OCI-LY3 (cell line): Measurements from ENCODE around the gene TRERF1.

ENCODE experiments used
- H2AFZ ChIP-seq: fragments of 200-600, 300-600 bp; shearing (Covaris generic); 2 replicates; pipeline ENCODE4 v1.6.0; 2014; ENCODE audit warnings: antibody characterized with exemption, low read depth, low read length
- H3K27ac ChIP-seq: fragments of 200-600, 300-600 bp; sonication (generic); 2 replicates; pipeline ENCODE4 v1.5.1; 2014; ENCODE audit warnings: mild to moderate bottlenecking, low read length, moderate library complexity, mixed read lengths
- H3K27me3 ChIP-seq: fragments of 200-600, 300-600 bp; sonication (generic); 2 replicates; pipeline ENCODE4 v1.6.1; 2014; ENCODE audit warnings: low read depth, low read length, mixed read lengths
- H3K36me3 ChIP-seq: fragments of 200-600, 300-600 bp; sonication (generic); replicated peaks from 2 replicates; pipeline ENCODE3; 2014; ENCODE audit warnings: low read depth, low read length, mixed read lengths
- H3K4me1 ChIP-seq: fragments of 300-600, 200-600 bp; sonication (generic); 2 replicates; pipeline ENCODE4 v1.6.1; 2014; ENCODE audit warnings: low read length, mixed read lengths
- H3K4me2 ChIP-seq: fragments of 200-600, 300-600 bp; sonication (generic); 2 replicates; pipeline ENCODE4 v1.6.1; 2014; ENCODE audit warnings: low read length, mixed read lengths
- H3K4me3 ChIP-seq: fragments of 300-600, 200-600 bp; sonication (generic); 2 replicates; pipeline ENCODE4 v1.5.1; 2014; ENCODE audit warnings: antibody characterized with exemption, mild to moderate bottlenecking, low read length, moderate library complexity
- H3K79me2 ChIP-seq: fragments of 300-600, 200-600 bp; shearing (Covaris generic); 2 replicates; pipeline ENCODE4 v1.6.1; 2014; ENCODE audit warnings: mild to moderate bottlenecking, low read length, mixed read lengths
- H3K9ac ChIP-seq: fragments of 300-600, 200-600 bp; shearing (Covaris generic); 2 replicates; pipeline ENCODE4 v1.6.0; 2014; ENCODE audit warnings: mild to moderate bottlenecking, low read length, moderate library complexity
- H3K9me3 ChIP-seq: fragments of 200-600, 300-600 bp; shearing (Covaris generic); 2 replicates; pipeline ENCODE4 v1.6.1; 2014; ENCODE audit warnings: low read length, mixed read lengths; ENCODE audit not compliant: insufficient read depth
- H4K20me1 ChIP-seq: fragments of 200-600, 300-600 bp; sonication (generic); 2 replicates; pipeline ENCODE4 v1.6.1; 2016; ENCODE audit warnings: low read length, mixed read lengths; ENCODE audit not compliant: insufficient read depth
- CTCF ChIP-seq: fragments of 200-600, 300-600 bp; sonication (generic); IDR thresholded peaks from 2 replicates; pipeline ENCODE4 v1.5.1; 2014; ENCODE audit warnings: antibody characterized with exemption, low read length, low read depth
- EZH2phosphoT487 ChIP-seq: fragments of 200-600 bp; shearing (Covaris generic); IDR thresholded peaks from 2 replicates; pipeline ENCODE4 v1.6.1; 2018; ENCODE audit warnings: antibody characterized with exemption, mixed run types, low read depth

Gene TRERF1

GRCh38 chr6:42271834-42272805, 179.6 kb downstream of the TRERF1 start:
- H3K79me2 ChIP-seq, result no peaks in the 10 kb centered on the region
- H3K4me1 ChIP-seq, result peaks cover 16% of the 10 kb centered on the region
- no peak overlapping the region for H3K4me2 ChIP-seq
- no peaks in the 10 kb centered on the region for H4K20me1 ChIP-seq
- TF ChIP-seq EZH2phosphoT487 (no peak), CTCF (no peak)
- no peak overlapping the region for H3K27ac ChIP-seq
- no peak overlapping the region for H3K9ac ChIP-seq
- H3K9me3 ChIP-seq, result no peaks in the 10 kb centered on the region
- no peak overlapping the region for H3K4me3 ChIP-seq
- H2AFZ ChIP-seq, result no peak overlapping the region
- H3K36me3 ChIP-seq, result peaks cover 20% of the 10 kb centered on the region
- no peaks in the 10 kb centered on the region for H3K27me3 ChIP-seq

- TF ChIP-seq EZH2phosphoT487, result no peak
- TF ChIP-seq CTCF, result no peak
- Histone ChIP-seq H3K4me1 (peaks cover 16% of the 10 kb centered on the region), H2AFZ (no peak overlapping the region), H3K79me2 (no peaks in the 10 kb centered on the region), H3K27ac (peak overlapping the region; percentile 44; the same call in 1 of the 2 replicates), H3K9me3 (no peaks in the 10 kb centered on the region), H3K4me2 (peak overlapping the region; percentile 47), H3K27me3 (no peaks in the 10 kb centered on the region), H3K4me3 (peak overlapping the region; percentile 33; the same call in 1 of the 2 replicates), H4K20me1 (no peaks in the 10 kb centered on the region), H3K36me3 (peaks cover 18% of the 10 kb centered on the region), H3K9ac (no peak overlapping the region)
These were observed 181.7 kb downstream of the TRERF1 start for GRCh38 chr6:42269974-42270510.

- Histone ChIP-seq H3K36me3 (peaks cover 18% of the 10 kb centered on the region), H3K4me3 (peak overlapping the region; percentile 33; the same call in 1 of the 2 replicates), H3K4me2 (peak overlapping the region; percentile 47), H3K9me3 (no peaks in the 10 kb centered on the region), H3K9ac (no peak overlapping the region; the same call in 1 of the 2 replicates), H3K79me2 (no peaks in the 10 kb centered on the region), H3K27ac (peak overlapping the region; percentile 44), H3K27me3 (no peaks in the 10 kb centered on the region), H2AFZ (0 out of 2 replicates have a peak overlapping the region, but pooled peaks have one; percentile 4), H3K4me1 (peaks cover 16% of the 10 kb centered on the region), H4K20me1 (no peaks in the 10 kb centered on the region)
- TF ChIP-seq EZH2phosphoT487, result no peak
- peak; percentile 10; the same call in 1 of the 2 replicates for TF ChIP-seq CTCF
These were observed 182.2 kb downstream of the TRERF1 start for GRCh38 chr6:42269553-42269952.

GRCh38 chr6:42268835-42269204, 182.9 kb downstream of the TRERF1 start:
- no peak overlapping the region for H2AFZ ChIP-seq
- H3K4me3 ChIP-seq, result no peak overlapping the region
- TF ChIP-seq CTCF, result no peak
- no peak for TF ChIP-seq EZH2phosphoT487

More at GRCh38 chr6:42268835-42269204, 182.9 kb downstream of the TRERF1 start:
- Histone ChIP-seq H3K9ac (no peak overlapping the region), H3K36me3 (peaks cover 18% of the 10 kb centered on the region), H3K9me3 (no peaks in the 10 kb centered on the region), H3K27me3 (no peaks in the 10 kb centered on the region), H3K79me2 (no peaks in the 10 kb centered on the region), H3K4me2 (no peak overlapping the region), H4K20me1 (no peaks in the 10 kb centered on the region), H3K4me1 (peaks cover 16% of the 10 kb centered on the region), H3K27ac (no peak overlapping the region)
